Skeletal muscle cell (primary cell): Measurements from ENCODE around the gene CARD11.
"Not testable (repeated sequence)": the region's sequence is repeated elsewhere in the genome, so short reads cannot be mapped to it uniquely, and the experiment has no call there.

Source experiments
- DNase-seq: peaks from one replicate; pipeline ENCODE4 v3.0.0-alpha.2; 2010; ENCODE audit warnings: low read depth
- H3K4me3 ChIP-seq: 2 replicates; pipeline ENCODE4 v1.5.1; 2011; ENCODE audit warnings: low read depth, mild to moderate bottlenecking, control low read depth, low read length, moderate library complexity

CARD11 gene

DNA sequence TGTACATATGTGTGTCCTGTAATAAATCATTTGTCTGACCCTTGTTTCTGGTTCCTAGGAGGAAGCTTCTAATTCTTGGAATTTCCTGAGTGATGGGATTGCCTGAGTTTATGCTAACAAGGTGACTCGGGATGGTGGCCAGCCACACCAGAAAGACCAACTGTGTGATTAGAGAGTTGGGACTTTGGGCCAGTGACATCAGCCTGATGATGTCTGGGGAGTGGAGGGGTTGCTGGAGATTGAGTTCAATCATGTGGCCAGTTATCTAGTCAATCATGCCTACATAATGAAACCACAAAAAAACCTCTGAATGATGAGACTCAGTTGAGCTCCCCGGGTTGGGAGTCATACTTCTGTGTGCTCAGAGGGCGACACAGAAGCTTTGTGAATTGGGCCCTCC, 23.5 kb upstream of the CARD11 start:
- H3K4me3 ChIP-seq, result no peak overlapping the region
- DNase-seq, result no peak

- no peak for DNase-seq
- H3K4me3 ChIP-seq, result no peak overlapping the region
These were observed 22.8 kb upstream of the CARD11 start for GRCh38 chr7:3066506-3066905.

GRCh38 chr7:3065724-3066143, 22.1 kb upstream of the CARD11 start:
- H3K4me3 ChIP-seq, result no peak overlapping the region
- no peak for DNase-seq

GRCh38 chr7:3064067-3064466, 20.4 kb upstream of the CARD11 start:
- H3K4me3 ChIP-seq, result no peak overlapping the region
- DNase-seq, result no peak

DNA sequence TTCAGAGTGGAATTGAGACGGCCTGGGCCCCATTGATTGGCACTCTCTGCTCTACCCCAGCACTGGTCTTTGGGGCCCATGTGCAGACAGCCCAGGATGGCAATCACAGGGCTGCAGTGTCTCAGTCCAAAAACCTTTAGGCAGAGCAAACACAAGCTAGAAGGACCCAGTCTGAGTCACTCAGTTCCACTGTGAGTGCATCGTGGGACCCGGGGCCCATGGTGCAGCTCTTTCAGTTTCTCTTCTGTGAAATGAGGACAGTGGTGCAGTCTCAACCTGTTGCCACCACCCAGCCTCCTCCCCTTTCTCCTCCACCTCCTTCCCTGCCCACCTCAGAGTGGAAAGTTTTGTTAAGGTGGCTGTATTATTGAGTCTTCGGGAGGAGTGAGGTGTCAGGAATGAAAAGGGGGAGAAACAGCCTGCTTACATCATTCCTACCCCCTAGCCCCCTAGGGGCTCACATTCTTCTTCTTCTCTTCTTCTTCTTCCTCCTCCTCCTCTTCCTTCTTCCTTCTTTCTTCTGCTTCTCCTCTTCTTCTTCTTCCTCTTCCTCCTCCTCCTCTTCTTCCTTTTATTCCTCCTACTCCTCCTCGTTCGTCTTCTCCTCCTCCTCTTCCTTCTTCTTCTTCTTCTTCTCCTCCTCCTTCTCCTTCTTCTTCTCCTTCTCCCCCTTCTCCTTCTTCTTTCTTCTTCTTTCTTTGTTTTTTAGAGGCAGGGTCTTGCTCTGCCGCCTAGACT, 19.5 kb upstream of the CARD11 start:
- DNase-seq, result no peak
- H3K4me3 ChIP-seq, result no peak overlapping the region

GRCh38 chr7:3057066-3057420, 13.4 kb upstream of the CARD11 start:
- no peak for DNase-seq
- no peak overlapping the region for H3K4me3 ChIP-seq

- H3K4me3 ChIP-seq, result no peak overlapping the region
- no peak for DNase-seq
These were observed 12.8 kb upstream of the CARD11 start for GRCh38 chr7:3056234-3057065.

GRCh38 chr7:3055626-3056025, 12.0 kb upstream of the CARD11 start:
- no peak overlapping the region for H3K4me3 ChIP-seq
- DNase-seq, result no peak

- no peak for DNase-seq
- H3K4me3 ChIP-seq, result no peak overlapping the region
These were observed 692 bp downstream of the CARD11 start for GRCh38 chr7:3042861-3043489.

- DNase-seq, result no peak
- no peak overlapping the region for H3K4me3 ChIP-seq
These were observed 1.5 kb downstream of the CARD11 start for GRCh38 chr7:3041986-3042675.

DNA sequence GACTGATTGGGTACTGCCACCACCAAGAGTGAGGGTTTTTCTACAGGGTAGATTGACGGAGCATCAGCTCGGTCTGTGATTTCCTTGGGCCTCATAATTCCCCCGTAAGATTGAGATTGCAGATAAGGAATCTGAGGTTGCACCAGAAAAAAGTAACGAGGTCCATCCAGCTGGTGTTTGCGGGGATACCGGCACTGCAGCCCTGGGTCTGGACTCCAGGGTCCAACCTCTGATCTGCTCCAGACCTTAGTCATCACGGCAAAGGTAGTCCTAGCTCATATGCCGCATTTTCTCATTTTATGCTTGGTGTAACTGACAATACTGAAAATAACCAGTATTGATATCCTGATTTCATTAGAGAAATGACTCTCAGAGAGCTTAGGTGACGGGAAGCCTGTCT, 3.9 kb downstream of the CARD11 start:
- no peak for DNase-seq
- H3K4me3 ChIP-seq, result no peak overlapping the region

GRCh38 chr7:3038011-3038410, 5.7 kb downstream of the CARD11 start:
- not testable (repeated sequence) for DNase-seq, H3K4me3 ChIP-seq

- H3K4me3 ChIP-seq, result no peak overlapping the region
- DNase-seq, result no peak
These were observed 6.4 kb downstream of the CARD11 start for GRCh38 chr7:3037259-3037658.

GRCh38 chr7:3034591-3035150, 9.0 kb downstream of the CARD11 start:
- H3K4me3 ChIP-seq, result no peak overlapping the region
- DNase-seq, result no peak

DNA sequence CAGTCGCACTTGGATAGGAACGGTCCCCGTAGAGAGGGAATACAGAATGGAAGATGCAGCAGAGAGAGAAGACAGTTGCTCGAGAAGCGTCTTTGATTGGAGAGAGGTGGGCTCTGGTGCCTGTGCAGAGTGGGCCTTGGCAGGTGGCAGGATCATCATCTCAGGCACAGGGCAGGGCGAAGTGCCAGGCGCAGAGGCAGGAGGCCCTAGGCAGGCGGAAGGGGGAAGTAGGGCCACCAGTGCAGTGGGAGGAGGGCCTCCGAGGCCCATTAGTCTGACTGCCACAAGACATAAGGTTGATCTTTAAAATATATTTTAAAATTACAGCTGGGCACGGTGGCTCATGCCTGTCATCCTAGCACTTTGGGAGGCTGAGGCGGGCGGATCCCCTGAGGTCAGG, 10.1 kb downstream of the CARD11 start:
- no peak for DNase-seq

DNA sequence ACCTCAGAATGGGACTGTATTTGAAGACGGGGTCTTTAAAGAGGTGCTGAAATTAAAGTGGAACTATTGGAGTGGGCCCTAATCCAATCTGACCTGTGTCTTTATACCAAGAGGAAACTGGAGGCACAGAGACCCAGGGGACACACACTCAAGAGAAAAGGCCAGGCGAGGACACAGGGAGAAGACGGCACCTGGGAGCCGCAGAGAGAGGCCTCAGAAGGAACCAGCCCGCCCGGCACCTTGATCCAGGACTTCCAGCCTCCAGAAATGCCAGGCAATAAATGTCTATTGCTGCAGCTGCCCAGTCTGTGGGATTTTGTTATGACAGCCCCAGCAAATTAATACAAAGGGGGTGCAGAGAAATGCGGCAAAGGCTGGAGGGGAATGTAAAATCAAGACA, 10.5 kb downstream of the CARD11 start:
- DNase-seq, result no peak
- H3K4me3 ChIP-seq, result no peak overlapping the region

More for the DNA sequence above, 10.1 kb downstream of the CARD11 start:
- H3K4me3 ChIP-seq, result no peak overlapping the region

DNA sequence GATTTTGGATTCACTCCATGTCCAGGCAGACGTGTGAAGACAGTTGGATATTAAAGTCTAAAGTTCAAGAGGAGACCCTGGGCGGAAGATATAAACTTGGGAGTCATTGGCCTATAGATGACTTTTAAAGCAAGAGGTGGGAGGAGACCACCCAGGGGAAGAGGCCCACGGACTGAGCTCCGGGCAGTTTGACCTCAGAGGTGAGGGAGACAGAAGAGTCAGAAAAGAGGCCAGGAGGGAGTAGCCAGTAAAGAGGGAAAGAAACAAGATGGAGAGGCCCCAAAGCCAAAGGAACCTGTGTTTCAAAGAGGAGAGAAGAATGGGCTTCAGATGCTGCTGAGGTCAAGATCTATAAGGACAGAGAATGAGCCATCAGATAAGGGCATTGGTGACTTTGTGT, 11.4 kb downstream of the CARD11 start:
- DNase-seq, result no peak
- no peak overlapping the region for H3K4me3 ChIP-seq

DNA sequence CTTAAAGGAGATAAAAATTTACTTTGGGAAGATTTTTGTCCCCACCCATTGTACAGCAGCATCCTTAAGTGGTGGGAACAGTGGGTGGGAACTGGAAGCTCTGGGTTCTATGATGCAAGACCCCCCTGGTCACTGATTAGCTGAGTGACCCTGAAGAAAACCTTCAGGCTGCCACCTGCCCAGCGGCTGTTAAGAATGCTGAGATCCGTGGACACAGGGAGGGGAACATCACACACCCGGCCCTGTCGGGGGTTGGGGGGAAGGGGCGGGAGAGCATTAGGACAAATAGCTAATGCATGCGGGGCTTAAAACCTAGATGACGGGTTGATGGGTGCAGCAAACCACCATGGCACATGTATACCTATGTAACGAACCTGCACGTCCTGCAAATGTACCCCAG, 14.5 kb downstream of the CARD11 start:
- H3K4me3 ChIP-seq, result no peak overlapping the region
- DNase-seq, result no peak

DNA sequence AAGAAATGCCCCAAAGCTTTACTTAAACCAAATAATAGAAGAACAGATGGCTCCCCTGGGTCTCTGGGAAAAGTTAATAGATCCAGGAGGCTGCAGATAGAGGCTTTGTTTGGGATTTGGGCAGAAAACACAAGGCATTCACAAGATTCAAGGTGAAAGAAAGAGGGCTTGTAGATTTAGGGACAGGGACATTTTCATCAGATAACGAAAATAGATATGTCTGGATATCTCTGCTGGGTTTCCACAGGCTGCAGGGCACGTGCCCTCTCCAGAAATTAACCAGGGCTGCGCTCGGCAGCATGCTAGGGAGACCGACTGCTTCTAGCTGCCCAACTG, 14.9 kb downstream of the CARD11 start:
- no peak overlapping the region for H3K4me3 ChIP-seq
- no peak for DNase-seq
